GM12891 (cell line): ENCODE results near the gene NME1. TPM values are rescaled to one million over a fixed set of nuclear protein-coding genes. Genes with fewer than 3 reads are reported as not detected.
"Not testable (repeated sequence)": the region's sequence is repeated elsewhere in the genome, so short reads cannot be mapped to it uniquely, and the experiment has no call there.

ENCODE experiments used
- DNase-seq: peaks from one replicate; pipeline ENCODE4 v3.0.0; 2011; ENCODE audit warnings: low spot score; ENCODE audit not compliant: insufficient read length
- FAIRE-seq: peaks from 2 replicates; lab custom pipeline; 2011; peaks lifted over from hg19 to GRCh38; lab: Jason Lieb, UNC
- PAX5 ChIP-seq: IDR thresholded peaks from 2 replicates; pipeline ENCODE4 v1.6.1; 2011; ENCODE audit warnings: low read length, moderate library complexity, mild to moderate bottlenecking; ENCODE audit not compliant: insufficient read depth, severe bottlenecking
- POLR2A ChIP-seq: IDR thresholded peaks from 2 replicates; pipeline ENCODE4 v1.6.1; 2011; ENCODE audit warnings: low read depth, low read length, control low read depth
- POLR2AphosphoS5 ChIP-seq: IDR thresholded peaks from 2 replicates; pipeline ENCODE4 v1.6.1; 2011; ENCODE audit warnings: low read depth, low read length, control low read depth
- POU2F2 ChIP-seq: IDR thresholded peaks from 2 replicates; pipeline ENCODE4 v1.6.1; 2011; ENCODE audit warnings: low read depth, mild to moderate bottlenecking, control low read depth, low read length, moderate library complexity
- SPI1 ChIP-seq: IDR thresholded peaks from 2 replicates; pipeline ENCODE4 v1.6.1; 2011; ENCODE audit warnings: low read depth, low read length, control low read depth
- TAF1 ChIP-seq: IDR thresholded peaks from 2 replicates; pipeline ENCODE4 v1.6.1; 2011; ENCODE audit warnings: low read depth, low read length, control low read depth
- polyA plus RNA-seq: library from polyadenylated mRNA; unstranded; fragments of >200 nt; gene quantifications from one replicate; pipeline ENCODE4 v1.2.1, GENCODE V29; 2012; ENCODE audit warnings: low read depth, missing spikeins, inconsistent platforms; ENCODE audit not compliant: missing spikeins

Gene NME1
- 272 TPM for polyA plus RNA-seq

GRCh38 chr17:51153210-51154072, at the start of gene NME1:
Gene NME1, plus strand, starts transcription at chr17:51153559. Its CDS starts 2,096 bp downstream, at chr17:51155655.
- TF ChIP-seq PAX5 (peak; percentile 79), POLR2A (peak; percentile 70; the same call in 1 of the 2 replicates), POLR2AphosphoS5 (peak; percentile 89), POU2F2 (peak; percentile 91), TAF1 (peak; percentile 96), SPI1 (peak; percentile 66)
- DNase-seq, result peak; percentile 88
- FAIRE-seq, result peak; percentile 94

GRCh38 chr17:51107778-51108177, 45.6 kb upstream of the NME1 start:
- TF ChIP-seq SPI1 (no peak), POLR2A (no peak), POU2F2 (no peak), PAX5 (no peak), POLR2AphosphoS5 (no peak), TAF1 (no peak)
- FAIRE-seq, result no peak

GRCh38 chr17:51112303-51113222, 40.8 kb upstream of the NME1 start:
- not testable (repeated sequence) for FAIRE-seq, DNase-seq
- TF ChIP-seq SPI1, result peak; percentile 72

More at GRCh38 chr17:51107778-51108177, 45.6 kb upstream of the NME1 start:
- DNase-seq, result no peak

GRCh38 chr17:51115179-51115578, 38.2 kb upstream of the NME1 start:
- no peak for TF ChIP-seq POU2F2
- no peak for TF ChIP-seq POLR2A
- no peak for TF ChIP-seq TAF1
- no peak for TF ChIP-seq SPI1
- TF ChIP-seq POLR2AphosphoS5, result no peak
- TF ChIP-seq PAX5, result no peak
- FAIRE-seq, result no peak

GRCh38 chr17:51118330-51119195, 34.8 kb upstream of the NME1 start:
- no peak for TF ChIP-seq POU2F2
- TF ChIP-seq SPI1, result no peak
- TF ChIP-seq TAF1, result no peak
- no peak for TF ChIP-seq PAX5
- TF ChIP-seq POLR2A, result no peak
- TF ChIP-seq POLR2AphosphoS5, result no peak
- no peak for FAIRE-seq
- no peak for DNase-seq

More at GRCh38 chr17:51115179-51115578, 38.2 kb upstream of the NME1 start:
- no peak for DNase-seq

- TF ChIP-seq SPI1, result no peak
- no peak for TF ChIP-seq POLR2AphosphoS5
- no peak for TF ChIP-seq PAX5
- TF ChIP-seq POU2F2, result no peak
- DNase-seq (no peak), FAIRE-seq (no peak)
Observed at GRCh38 chr17:51119415-51120356, 33.7 kb upstream of the NME1 start.

GRCh38 chr17:51120357-51120738, 33.0 kb upstream of the NME1 start:
- no peak for FAIRE-seq
- peak; percentile 44 for DNase-seq
- TF ChIP-seq POU2F2, result no peak
- TF ChIP-seq PAX5, result no peak
- TF ChIP-seq SPI1, result no peak
- TF ChIP-seq TAF1, result no peak
- TF ChIP-seq POLR2A, result no peak
- no peak for TF ChIP-seq POLR2AphosphoS5
